Fibroblast of lung (primary cell): ENCODE results near the gene FAM83B. TPM values are rescaled to one million over a fixed set of nuclear protein-coding genes. Genes with fewer than 3 reads are reported as not detected.

ENCODE experiments used
- DNase-seq, 2 donors: peaks; one replicate each; pipeline versions ENCODE4 v3.0.0 to v3.0.0-alpha.2; 2010; ENCODE audit warnings: low read depth in 2 of 2
- H2AFZ ChIP-seq: 2 replicates; pipeline ENCODE4 v1.5.1; 2012; ENCODE audit warnings: low read length, control low read depth, inconsistent platforms
- H3K27ac ChIP-seq: 2 replicates; pipeline ENCODE4 v1.5.1; 2011; ENCODE audit warnings: low read length, control low read depth; ENCODE audit not compliant: insufficient read depth
- H3K27me3 ChIP-seq: 2 replicates; pipeline ENCODE4 v1.5.1; 2011; ENCODE audit warnings: mild to moderate bottlenecking, low read length; ENCODE audit not compliant: control insufficient read depth, insufficient read depth
- H3K36me3 ChIP-seq: 2 replicates; pipeline ENCODE4 v1.5.1; 2011; ENCODE audit warnings: low read length; ENCODE audit not compliant: control insufficient read depth, insufficient read depth
- H3K4me1 ChIP-seq: 2 replicates; pipeline ENCODE4 v1.5.1; 2011; ENCODE audit warnings: low read length; ENCODE audit not compliant: control insufficient read depth, insufficient read depth; ENCODE audit errors: extremely low read depth
- H3K4me2 ChIP-seq: 2 replicates; pipeline ENCODE4 v1.5.1; 2011; ENCODE audit warnings: low read length, control low read depth; ENCODE audit not compliant: insufficient read depth; ENCODE audit errors: extremely low read depth
- H3K4me3 ChIP-seq, 4 experiments: fragments of 200-600 bp in 1 of 4; sonication (generic) in 1 of 4; replicated peaks in 1 of 4; 2 replicates each; pipeline ENCODE4 v1.5.1; 2011 to 2016; ENCODE audit warnings: low read length in 4 of 4, low read depth in 3 of 4, mild to moderate bottlenecking in 3 of 4, control low read depth in 2 of 4, inconsistent platforms in 1 of 4, mixed read lengths in 1 of 4; ENCODE audit not compliant: insufficient read depth in 1 of 4; ENCODE audit errors: control extremely low read depth in 1 of 4
- H3K79me2 ChIP-seq: 2 replicates; pipeline ENCODE4 v1.5.1; 2012; ENCODE audit warnings: mild to moderate bottlenecking, low read length, inconsistent platforms; ENCODE audit not compliant: control insufficient read depth, insufficient read depth
- H3K9ac ChIP-seq: 2 replicates; pipeline ENCODE4 v1.5.1; 2011; ENCODE audit warnings: mild to moderate bottlenecking, low read length, control low read depth; ENCODE audit not compliant: insufficient read depth
- H3K9me3 ChIP-seq: 2 replicates; pipeline ENCODE4 v1.5.1; 2012; ENCODE audit warnings: low read depth, low read length; ENCODE audit not compliant: control insufficient read depth, insufficient read depth
- H4K20me1 ChIP-seq: 2 replicates; pipeline ENCODE4 v1.5.1; 2011; ENCODE audit warnings: low read length; ENCODE audit not compliant: control insufficient read depth, insufficient read depth; ENCODE audit errors: extremely low read depth
- CTCF ChIP-seq, 2 donors: IDR thresholded peaks in 1 of 2; conservative IDR thresholded peaks in 1 of 2; 1 replicate in 1 of 2; 2 replicates in 1 of 2; pipeline ENCODE4 v1.5.1; 2011 to 2012; ENCODE audit warnings: low read length in 2 of 2, control low read depth in 1 of 2, inconsistent platforms in 1 of 2, low read depth in 1 of 2, mild to moderate bottlenecking in 1 of 2
- EZH2 ChIP-seq: IDR thresholded peaks from 2 replicates; pipeline ENCODE4 v1.5.1; 2012; ENCODE audit warnings: low read length, control low read depth, mild to moderate bottlenecking; ENCODE audit errors: missing control alignments
- polyA plus RNA-seq, 2 donors: library from polyadenylated mRNA; depleted of rRNA in 1 of 2; stranded (reverse) in 1 of 2; unstranded in 1 of 2; fragments of >200 nt; gene quantifications; 2 replicates each; pipeline ENCODE4 v1.2.1, GENCODE V29; 2011 to 2012; ENCODE audit warnings: missing spikeins in 1 of 2
- total RNA-seq: library from RNA; depleted of rRNA; stranded (reverse); fragments of >200 nt; gene quantifications from 2 replicates; pipeline ENCODE4 v1.2.1, GENCODE V29; 2014

The FAM83B gene
- total and polyA plus RNA-seq, 2 donors (not counting 1 experiment from before 2014, with no cell fraction given), result under 0.01 TPM; not detected in 1

- no peaks in the 10 kb centered on the region for H3K27me3 ChIP-seq
- TF ChIP-seq CTCF (conservative IDR thresholded peaks at IDR 0.05 in 1 of 2, IDR thresholded peaks at IDR 0.05 in 1 of 2; ENCODE audit: low read depth in 1 of 2, low read length in 2 of 2) (no peak), EZH2 (no peak)
- no peak overlapping the region for H3K4me3 ChIP-seq
- no peaks in the 10 kb centered on the region for H3K9me3 ChIP-seq
- H3K9ac ChIP-seq, result no peak overlapping the region
- no peak overlapping the region for H3K27ac ChIP-seq
- no peaks in the 10 kb centered on the region for H3K79me2 ChIP-seq
- no peak overlapping the region for H3K4me2 ChIP-seq
- no peaks in the 10 kb centered on the region for H3K36me3 ChIP-seq
- no peak for DNase-seq
- H4K20me1 ChIP-seq, result no peaks in the 10 kb centered on the region
- H2AFZ ChIP-seq, result no peak overlapping the region
- H3K4me1 ChIP-seq, result no peaks in the 10 kb centered on the region
These were observed 29.0 kb downstream of the FAM83B start for GRCh38 chr6:54875539-54875938.

GRCh38 chr6:54876365-54876764 lies 29.8 kb downstream of the FAM83B start:
- Histone ChIP-seq H3K27me3 (no peaks in the 10 kb centered on the region), H2AFZ (no peak overlapping the region), H3K79me2 (no peaks in the 10 kb centered on the region), H3K27ac (no peak overlapping the region), H3K4me2 (no peak overlapping the region), H3K4me1 (no peaks in the 10 kb centered on the region), H3K4me3 (no peak overlapping the region), H3K9me3 (no peaks in the 10 kb centered on the region), H4K20me1 (no peaks in the 10 kb centered on the region), H3K36me3 (no peaks in the 10 kb centered on the region), H3K9ac (no peak overlapping the region)
- TF ChIP-seq EZH2, result no peak
- TF ChIP-seq CTCF (conservative IDR thresholded peaks at IDR 0.05 in 1 of 2, IDR thresholded peaks at IDR 0.05 in 1 of 2; ENCODE audit: low read depth in 1 of 2, low read length in 2 of 2), result no peak
- no peak for DNase-seq

GRCh38 chr6:54876871-54877270 lies 30.3 kb downstream of the FAM83B start:
- H3K4me1 ChIP-seq, result no peaks in the 10 kb centered on the region
- no peaks in the 10 kb centered on the region for H3K9me3 ChIP-seq
- no peak for DNase-seq
- H3K4me2 ChIP-seq, result no peak overlapping the region
- H3K27ac ChIP-seq, result no peak overlapping the region
- TF ChIP-seq CTCF (conservative IDR thresholded peaks at IDR 0.05 in 1 of 2, IDR thresholded peaks at IDR 0.05 in 1 of 2; ENCODE audit: low read depth in 1 of 2, low read length in 2 of 2), result no peak
- TF ChIP-seq EZH2, result no peak
- no peaks in the 10 kb centered on the region for H4K20me1 ChIP-seq
- H3K4me3 ChIP-seq, result no peak overlapping the region
- H3K9ac ChIP-seq, result no peak overlapping the region
- H3K79me2 ChIP-seq, result no peaks in the 10 kb centered on the region
- no peak overlapping the region for H2AFZ ChIP-seq
- H3K36me3 ChIP-seq, result no peaks in the 10 kb centered on the region
- no peaks in the 10 kb centered on the region for H3K27me3 ChIP-seq
